HG03558 (cell line): ENCODE results near the gene SCGB3A2.

ENCODE experiments used
- ATAC-seq: cut with Tn5 transposase; IDR thresholded peaks from one replicate; pipeline ENCODE4 v1.9.1; 2021; ENCODE audit warnings: moderate number of reproducible peaks; ENCODE audit not compliant: unreplicated experiment; ENCODE audit errors: extremely low read depth

The SCGB3A2 gene

DNA sequence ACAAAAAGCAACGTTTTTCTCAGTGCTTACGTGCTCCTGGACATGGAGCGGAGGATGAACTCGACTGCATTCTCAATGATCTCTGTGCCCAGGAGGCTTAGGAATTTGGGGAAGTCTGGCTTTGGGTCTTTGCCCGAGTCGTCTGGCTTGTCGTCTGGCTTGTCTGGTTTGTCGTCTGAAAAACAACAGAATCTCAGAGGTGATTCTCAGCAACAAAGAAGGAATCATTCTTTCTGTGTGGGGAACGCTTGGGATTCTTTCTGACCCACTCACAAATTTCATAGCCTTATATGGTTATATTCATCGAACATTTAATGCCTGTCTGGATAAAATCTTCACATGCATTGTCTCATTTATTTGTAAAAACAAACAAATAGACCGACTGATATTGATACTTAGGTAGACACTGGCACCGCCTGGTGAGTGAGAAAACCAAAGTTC is 23.1 kb downstream of the SCGB3A2 start:
- no peak for ATAC-seq

DNA sequence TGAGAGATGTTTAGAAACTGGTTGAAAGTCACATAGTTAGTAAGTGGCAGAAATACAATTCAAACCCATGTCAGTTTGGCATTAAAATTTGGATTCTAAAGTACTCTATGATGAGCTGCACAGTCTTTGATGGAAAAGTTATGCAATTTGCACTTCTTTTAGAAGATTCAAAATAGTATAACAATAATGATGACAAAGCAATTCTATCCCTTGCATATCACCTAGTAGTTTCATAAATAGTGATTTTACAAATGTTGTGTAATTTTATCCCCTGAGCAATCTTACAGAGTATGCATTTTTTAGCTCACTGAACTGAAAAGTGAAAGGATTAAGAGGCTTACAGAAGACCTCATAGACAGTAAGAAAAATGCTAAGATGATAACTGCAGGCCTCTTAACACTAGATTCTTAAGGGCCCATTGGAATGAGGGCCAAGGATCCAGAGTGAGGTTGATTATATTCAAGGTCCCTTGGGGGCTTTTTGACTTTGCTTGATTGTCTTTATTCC is 24.2 kb downstream of the SCGB3A2 start:
- no peak for ATAC-seq

DNA sequence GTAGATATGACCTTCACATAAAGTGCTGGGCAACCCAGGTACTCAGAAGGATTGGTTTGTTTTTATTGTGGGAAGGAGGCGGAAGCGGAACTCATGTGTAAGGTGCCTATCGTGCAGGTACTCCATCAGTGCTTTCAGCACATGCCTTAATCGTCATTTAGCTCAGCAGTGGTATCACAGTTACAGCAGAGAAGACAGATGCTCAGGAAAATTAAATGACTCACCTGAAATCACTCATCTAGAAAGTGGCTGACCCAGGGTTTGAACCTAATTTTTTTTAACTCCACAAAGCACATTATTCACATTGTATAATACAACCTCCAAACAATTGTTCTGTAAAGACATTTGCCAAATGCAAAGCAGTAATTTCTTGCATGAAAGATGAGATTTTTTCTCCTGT is 25.6 kb downstream of the SCGB3A2 start:
- no peak for ATAC-seq

DNA sequence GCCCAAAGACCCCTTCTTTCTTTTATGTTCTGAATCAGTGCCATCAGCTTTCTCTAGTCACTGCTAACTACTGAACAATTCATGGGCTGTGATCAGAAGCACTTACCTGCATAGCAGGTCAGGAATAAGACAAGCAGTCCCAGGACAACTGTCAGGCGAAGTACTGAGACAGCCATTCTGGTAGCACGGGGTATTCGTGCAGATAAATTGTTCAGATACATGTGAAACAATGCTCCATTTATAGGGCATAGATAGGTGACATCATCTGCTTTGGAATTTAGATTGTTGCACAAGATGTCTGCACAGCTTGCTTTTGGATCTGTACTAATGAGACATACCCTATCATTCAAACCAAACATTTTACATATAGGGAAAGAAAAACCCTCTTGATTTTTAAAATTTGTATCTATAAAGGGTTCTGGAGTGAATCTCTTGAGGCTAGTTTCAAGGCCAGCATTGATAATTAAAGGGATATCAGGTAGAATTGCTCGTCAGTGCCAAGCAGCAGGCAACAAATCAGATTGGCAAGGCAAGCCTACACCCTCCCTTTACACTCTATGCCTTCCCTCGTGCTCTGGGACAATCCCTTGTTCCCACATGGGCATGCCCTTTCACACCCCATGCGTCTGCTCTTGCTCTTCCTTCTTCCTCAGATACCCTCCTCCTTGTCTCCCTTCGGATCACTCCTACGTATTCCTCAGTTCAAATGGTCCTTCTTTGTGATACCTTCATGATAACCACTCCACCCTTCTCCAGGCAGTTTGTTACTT is 28.0 kb downstream of the SCGB3A2 start, which contains the start of gene C5orf46:
Gene C5orf46 (minus strand): TSS at position 213 of the 770 bp plus-strand sequence. CDS start 37 bp downstream, at position 176.
- ATAC-seq = no peak

DNA sequence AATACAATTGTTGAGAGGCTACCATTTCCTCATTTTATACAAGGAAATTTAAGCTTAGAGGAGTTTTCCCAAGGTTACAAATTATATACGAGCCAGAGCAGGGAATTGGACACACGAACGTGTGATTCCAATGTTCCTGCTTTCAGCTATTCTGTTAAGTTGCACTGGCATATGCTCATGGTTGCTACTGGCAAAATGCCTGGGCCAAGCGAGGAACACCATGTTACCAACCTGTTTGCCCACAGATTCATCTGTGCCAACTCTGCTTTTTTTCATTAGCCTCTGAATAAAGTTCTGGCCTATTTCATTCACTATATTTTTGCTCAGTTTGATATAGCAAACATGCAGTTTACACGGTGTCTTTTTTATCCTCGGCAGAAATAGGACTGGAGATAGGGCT is 32.9 kb downstream of the SCGB3A2 start:
- no peak for ATAC-seq

DNA sequence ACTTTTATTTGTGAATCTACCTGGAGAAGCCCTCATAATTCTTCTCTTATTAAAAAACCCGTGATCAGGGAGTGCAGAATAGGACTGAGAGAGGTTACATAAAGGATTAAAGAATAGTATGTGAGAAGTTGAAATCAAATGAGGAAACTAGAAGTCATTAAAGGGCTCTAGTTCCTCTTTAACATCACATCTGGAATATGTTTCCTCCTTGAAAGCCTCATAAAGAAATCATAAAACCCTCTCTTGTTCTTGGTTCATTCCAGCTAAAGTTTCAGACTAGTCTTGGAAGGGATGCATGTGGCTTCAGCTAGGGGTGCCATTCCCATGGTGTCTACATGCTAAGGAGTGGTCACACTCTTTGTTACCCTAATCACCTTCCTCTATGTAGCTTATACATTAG is 33.5 kb downstream of the SCGB3A2 start:
- ATAC-seq = no peak

DNA sequence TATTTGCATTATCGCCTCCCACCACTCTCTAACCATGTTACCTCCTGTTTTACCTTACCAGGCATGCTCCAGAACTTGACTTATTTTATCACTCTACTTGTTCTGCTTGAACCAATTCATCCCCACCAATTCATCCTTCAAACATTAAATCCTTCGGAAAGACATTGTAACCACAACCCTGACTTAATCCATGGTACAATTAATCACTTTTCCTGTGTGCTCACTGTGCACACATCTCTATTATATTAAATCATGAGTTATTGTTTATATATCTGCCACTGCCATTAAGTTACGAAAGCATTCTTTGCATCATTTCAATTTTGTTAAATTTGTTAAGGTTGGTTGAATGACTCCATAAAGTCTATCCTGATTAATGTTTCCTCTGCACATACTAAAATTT is 35.3 kb downstream of the SCGB3A2 start:
- ATAC-seq = no peak

DNA sequence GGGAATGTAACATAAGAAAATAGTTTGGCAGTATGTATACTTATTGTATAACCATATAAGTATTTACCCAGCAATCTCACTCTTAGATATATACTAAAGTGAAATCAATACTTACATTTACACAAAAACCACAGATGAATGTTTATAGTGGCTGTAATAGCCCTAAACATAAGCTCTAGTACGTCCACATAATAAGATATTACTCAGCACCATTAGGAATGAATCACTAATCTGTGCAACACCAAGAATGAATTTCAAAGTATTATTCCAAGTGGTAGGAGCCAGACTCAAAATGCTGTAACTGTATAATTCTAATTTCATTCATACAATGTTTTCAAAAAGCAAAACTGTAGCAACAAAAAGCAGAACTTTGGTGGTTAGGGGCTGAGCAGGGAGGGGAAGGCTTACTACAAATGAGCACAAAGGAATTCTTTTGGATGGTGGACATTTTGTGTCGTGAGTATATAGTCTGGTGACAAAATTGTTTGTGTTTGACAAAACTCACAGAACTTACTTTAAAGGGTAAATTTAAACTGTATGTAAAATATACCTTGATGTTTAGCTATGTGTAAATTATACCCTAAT is 39.7 kb downstream of the SCGB3A2 start:
- no peak for ATAC-seq

DNA sequence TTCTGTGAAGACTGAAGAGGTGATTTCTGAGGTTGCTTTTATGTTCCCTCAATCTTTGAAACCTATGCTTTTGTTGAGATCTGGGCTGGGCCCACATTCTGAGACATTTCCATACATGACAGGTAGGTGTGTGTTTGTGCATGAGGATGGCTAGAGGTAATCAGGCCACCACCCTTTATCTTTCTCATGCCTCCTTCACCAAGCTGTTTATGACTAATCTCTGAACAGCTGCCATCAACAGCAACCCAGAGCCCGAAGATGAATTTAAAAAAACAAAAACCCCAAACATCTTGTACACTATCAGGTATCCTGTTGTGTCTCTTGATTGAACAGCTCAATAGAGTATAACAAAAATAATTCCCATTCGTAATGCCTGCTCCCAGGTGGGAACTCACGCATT is 40.4 kb downstream of the SCGB3A2 start:
- ATAC-seq = no peak

DNA sequence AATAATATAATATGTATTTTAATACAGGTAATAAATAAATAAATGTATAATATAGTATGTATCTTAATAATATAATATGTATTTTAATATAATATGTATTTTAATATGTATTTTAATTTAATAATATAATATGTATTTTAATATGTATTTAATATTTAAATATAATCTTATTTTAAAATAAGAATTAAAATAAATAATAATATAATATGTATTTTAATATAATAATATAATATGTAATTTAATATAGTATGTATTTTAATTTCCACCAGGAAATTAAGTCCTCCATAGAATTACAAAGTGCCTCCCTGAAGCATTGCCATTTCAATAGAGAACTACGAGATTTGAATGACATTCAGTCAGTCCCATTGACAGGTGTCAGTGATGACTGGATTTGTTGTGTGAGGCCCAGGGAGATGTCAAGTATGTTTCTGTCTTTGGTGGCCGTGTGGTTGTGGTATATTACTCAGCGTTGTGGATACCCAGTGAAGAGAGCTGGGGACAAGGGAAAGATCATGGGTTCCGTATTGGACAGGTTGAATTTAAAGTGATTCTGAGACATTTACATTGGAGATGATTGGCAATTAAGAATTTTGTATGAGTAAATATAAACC is 42.0 kb downstream of the SCGB3A2 start:
- no peak for ATAC-seq

DNA sequence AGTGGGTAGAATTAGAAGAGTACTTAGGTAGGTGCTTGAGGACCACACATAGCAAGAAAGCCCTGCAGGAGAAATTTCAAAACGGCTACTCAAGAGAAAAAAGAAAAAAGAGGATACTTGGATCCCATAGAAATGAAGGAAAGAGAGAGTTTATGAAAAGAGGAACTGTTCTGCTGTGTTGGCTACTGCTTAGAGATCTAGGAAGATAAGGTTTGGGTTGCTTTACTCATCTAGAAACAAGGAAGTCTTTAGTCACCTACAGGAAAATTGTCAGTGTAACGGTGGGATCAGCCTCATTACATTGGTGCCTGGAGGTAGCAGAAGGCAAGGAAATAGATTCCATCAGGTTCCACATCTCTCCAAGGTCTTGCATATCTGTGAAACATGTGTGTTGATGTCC is 42.6 kb downstream of the SCGB3A2 start:
- no peak for ATAC-seq

DNA sequence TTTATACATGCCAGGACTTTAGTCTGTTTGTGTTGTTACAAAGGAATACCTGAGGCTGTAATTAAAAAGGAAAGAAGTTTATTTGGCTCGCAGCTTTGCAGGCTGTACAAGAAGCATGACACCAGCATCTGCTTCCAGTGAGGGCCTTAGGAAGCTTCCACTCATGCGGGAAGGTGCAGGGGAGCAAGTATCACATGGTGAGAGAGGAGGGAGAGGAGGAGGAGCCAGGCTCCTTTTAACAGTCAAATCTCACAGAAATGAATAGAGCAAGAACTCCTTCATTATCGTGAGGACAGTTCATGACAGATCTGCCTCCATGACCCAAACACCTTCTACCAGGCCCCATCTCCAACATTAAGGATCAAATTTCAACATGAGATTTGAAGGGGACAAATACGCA is 46.5 kb downstream of the SCGB3A2 start:
- no peak for ATAC-seq

DNA sequence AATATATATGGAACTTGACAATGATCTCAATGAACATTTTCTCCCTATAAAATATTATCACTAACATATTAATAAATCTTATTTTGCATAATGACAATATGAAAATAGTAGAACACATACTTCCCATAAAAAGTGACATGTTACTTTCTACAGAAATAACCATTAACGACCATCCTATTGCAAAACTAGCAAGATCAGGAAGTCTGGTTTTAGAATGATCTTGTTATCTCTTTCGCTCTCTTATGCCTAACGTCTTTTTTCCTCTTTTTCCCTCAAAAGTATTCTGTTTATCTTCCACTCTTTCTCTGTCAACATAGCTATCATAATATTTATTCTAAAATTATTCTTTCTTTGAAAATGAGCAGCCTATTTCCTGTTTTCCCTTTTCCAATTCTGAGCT is 49.4 kb downstream of the SCGB3A2 start:
- ATAC-seq = no peak

DNA sequence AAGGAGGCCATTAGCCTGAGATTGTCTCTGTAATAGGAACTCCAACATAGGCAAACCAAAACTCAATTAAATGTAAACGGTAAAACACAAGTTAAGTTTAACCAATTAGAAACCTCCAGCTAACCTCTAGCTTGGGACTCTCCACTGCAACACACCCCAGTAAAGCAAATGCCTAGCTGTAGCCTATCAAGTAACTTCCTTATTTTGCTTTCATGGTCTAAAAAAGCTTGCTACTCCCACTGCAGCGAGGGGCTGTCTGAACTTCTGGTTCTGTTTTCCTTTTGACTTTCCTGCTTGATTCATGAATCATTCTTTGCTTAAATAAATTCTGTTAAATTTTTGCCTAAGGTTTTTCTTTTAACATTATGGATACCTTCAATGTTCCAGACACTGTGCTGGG is 52.3 kb downstream of the SCGB3A2 start:
- peak; percentile 80 for ATAC-seq
